HepG2 (cell line): Measurements from ENCODE around the gene CD151. TPM values are rescaled to one million over a fixed set of nuclear protein-coding genes. Genes with fewer than 3 reads are reported as not detected.
A peak's percentile ranks its signal among the peaks of the same experiment; 100 is the strongest.

Source experiments
- ARHGAP35 ChIP-seq: sonication (generic); formaldehyde crosslinking; IDR thresholded peaks from 2 replicates; pipeline ENCODE4 v1.9.0; 2022; ENCODE audit warnings: mild to moderate bottlenecking, inconsistent platforms, moderate library complexity, missing genetic modification reagents, borderline replicate concordance
- ARID4A ChIP-seq: sonication (generic); formaldehyde crosslinking; IDR thresholded peaks from 2 replicates; pipeline ENCODE4 v1.5.0; 2020; ENCODE audit warnings: mild to moderate bottlenecking, missing genetic modification reagents, borderline replicate concordance
- ATF7 ChIP-seq, 2 experiments: fragments of 450-650 bp in 1 of 2; sonication (generic) in 1 of 2; formaldehyde crosslinking in 1 of 2; IDR thresholded peaks; 2 replicates each; pipeline versions ENCODE4 v1.4.0 to v1.6.1; 2016 to 2020; ENCODE audit warnings: antibody characterized with exemption in 1 of 2, mild to moderate bottlenecking in 1 of 2, missing genetic modification reagents in 1 of 2
- BRCA1 ChIP-seq: sonication (generic); formaldehyde crosslinking; IDR thresholded peaks from 2 replicates; pipeline ENCODE4 v1.4.0; 2020; ENCODE audit warnings: missing genetic modification reagents
- CBFB ChIP-seq: sonication (generic); formaldehyde crosslinking; IDR thresholded peaks from 2 replicates; pipeline ENCODE4 v1.4.0; 2020; ENCODE audit warnings: missing genetic modification reagents
- CBX2 ChIP-seq, 2 experiments: fragments of 200-600 bp in 1 of 2; sonication (generic); formaldehyde crosslinking in 1 of 2; IDR thresholded peaks; 2 replicates each; pipeline versions ENCODE4 v1.7.0 to v1.8.1; 2018 to 2022; ENCODE audit warnings: low read depth in 2 of 2, low read length in 1 of 2, mild to moderate bottlenecking in 1 of 2, missing genetic modification reagents in 1 of 2
- ETV6 ChIP-seq: sonication (generic); formaldehyde crosslinking; conservative IDR thresholded peaks from 2 replicates; pipeline ENCODE4 v1.4.0; 2020; ENCODE audit warnings: missing genetic modification reagents
- HOXA3 ChIP-seq: sonication (generic); formaldehyde crosslinking; IDR thresholded peaks from 2 replicates; pipeline ENCODE4 v1.5.0; 2020; ENCODE audit warnings: missing genetic modification reagents
- KLF11 ChIP-seq: IDR thresholded peaks from 2 replicates; pipeline ENCODE4 v1.6.1; 2016; ENCODE audit warnings: missing compliant biosample characterization
- MEIS1 ChIP-seq: sonication (generic); formaldehyde crosslinking; IDR thresholded peaks from 2 replicates; pipeline ENCODE4 v1.9.0; 2021; ENCODE audit warnings: mild to moderate bottlenecking, missing genetic modification reagents, moderate library complexity, borderline replicate concordance
- MEIS2 ChIP-seq: sonication (generic); formaldehyde crosslinking; IDR thresholded peaks from 2 replicates; pipeline ENCODE4 v1.9.0; 2021; ENCODE audit warnings: mild to moderate bottlenecking, missing genetic modification reagents
- MXD1 ChIP-seq: sonication (generic); formaldehyde crosslinking; IDR thresholded peaks from 2 replicates; pipeline ENCODE4 v1.4.0; 2020; ENCODE audit warnings: mild to moderate bottlenecking, missing genetic modification reagents
- NR2C2 ChIP-seq: sonication (generic); formaldehyde crosslinking; IDR thresholded peaks from 2 replicates; pipeline ENCODE4 v1.4.0; 2020; ENCODE audit warnings: missing genetic modification reagents, mild to moderate bottlenecking, moderate library complexity, borderline replicate concordance
- NR2F6 ChIP-seq, 2 experiments: IDR thresholded peaks; 2 replicates each; pipeline ENCODE4 v1.6.1; 2016; ENCODE audit warnings: antibody characterized with exemption in 1 of 2, mild to moderate bottlenecking in 1 of 2
- TCF12 ChIP-seq, 2 experiments: fragments of 450-650 bp in 1 of 2; sonication (generic) in 1 of 2; formaldehyde crosslinking in 1 of 2; IDR thresholded peaks; 2 replicates each; pipeline versions ENCODE4 v1.6.1 to v1.8.0; 2017 to 2022; ENCODE audit warnings: antibody characterized with exemption in 1 of 2, mild to moderate bottlenecking in 1 of 2, missing genetic modification reagents in 1 of 2, moderate library complexity in 1 of 2
- ZBTB37 ChIP-seq: sonication (generic); formaldehyde crosslinking; IDR thresholded peaks from 2 replicates; pipeline ENCODE4 v1.4.0; 2020; ENCODE audit warnings: mild to moderate bottlenecking, missing genetic modification reagents
- ZNF160 ChIP-seq: sonication (generic); formaldehyde crosslinking; IDR thresholded peaks from 2 replicates; pipeline ENCODE4 v1.8.0; 2022; ENCODE audit warnings: mild to moderate bottlenecking, inconsistent platforms, missing genetic modification reagents
- ZNF552 ChIP-seq: sonication (generic); formaldehyde crosslinking; IDR thresholded peaks from 2 replicates; pipeline ENCODE4 v1.9.0; 2022; ENCODE audit warnings: missing genetic modification reagents, mild to moderate bottlenecking, borderline replicate concordance
- ZNF577 ChIP-seq: sonication (generic); formaldehyde crosslinking; IDR thresholded peaks from 2 replicates; pipeline ENCODE4 v1.4.0; 2020; ENCODE audit warnings: mild to moderate bottlenecking, low read depth, missing genetic modification reagents, borderline replicate concordance
- ZNF605 ChIP-seq: sonication (generic); formaldehyde crosslinking; IDR thresholded peaks from 2 replicates; pipeline ENCODE4 v1.8.0; 2022; ENCODE audit warnings: mild to moderate bottlenecking, missing genetic modification reagents
- polyA plus RNA-seq, 8 experiments: library from polyadenylated mRNA; depleted of rRNA in 3 of 8; stranded (reverse) in 7 of 8; unstranded in 1 of 8; fragments of >200 nt; fragmentation: Illumina TruSeq in 4 of 8; extraction: Trizol in 4 of 8; gene quantifications; 2 replicates each; pipeline versions ENCODE4 v1.2.1 to v1.2.3, GENCODE V29; 2011 to 2016; ENCODE audit warnings: low read depth in 4 of 8, missing spikeins in 1 of 8, mixed read lengths in 1 of 8; ENCODE audit not compliant: insufficient read depth in 1 of 8
- total RNA-seq, 5 experiments: library from RNA; depleted of rRNA; stranded (reverse); fragments of >200 nt; fragmentation: Illumina TruSeq; extraction: Trizol; gene quantifications; 2 replicates each; pipeline ENCODE4 v1.2.3, GENCODE V29; 2016; ENCODE audit warnings: low read depth in 1 of 5
- TF ChIP-seq, protein P1 (sequence below): sonication (generic); formaldehyde crosslinking; IDR thresholded peaks from 2 replicates; pipeline ENCODE4 v1.4.0; 2020; ENCODE audit warnings: low read depth, mild to moderate bottlenecking, missing genetic modification reagents

The CD151 gene
- total and polyA plus RNA-seq, 2 of the 13 experiments (the other 11 are each of a cell fraction or from before 2014, with no cell fraction given) = 125 to 197 TPM

- peak; percentile 9; the same call in 1 of the 2 replicates for TF ChIP-seq ZNF605 (CRISPR knock-in tag)
- peak; percentile 89 for TF ChIP-seq NR2C2 (CRISPR knock-in tag)
- TF ChIP-seq ARID4A = peak; percentile 44
- TF ChIP-seq CBX2 (IDR thresholded peaks at IDR 0.05; ENCODE audit: low read depth, low read length) = no peak
- TF ChIP-seq CBX2 (CRISPR knock-in tag; IDR thresholded peaks at IDR 0.05; ENCODE audit: low read depth) = no peak
- TF ChIP-seq, protein P1, sequence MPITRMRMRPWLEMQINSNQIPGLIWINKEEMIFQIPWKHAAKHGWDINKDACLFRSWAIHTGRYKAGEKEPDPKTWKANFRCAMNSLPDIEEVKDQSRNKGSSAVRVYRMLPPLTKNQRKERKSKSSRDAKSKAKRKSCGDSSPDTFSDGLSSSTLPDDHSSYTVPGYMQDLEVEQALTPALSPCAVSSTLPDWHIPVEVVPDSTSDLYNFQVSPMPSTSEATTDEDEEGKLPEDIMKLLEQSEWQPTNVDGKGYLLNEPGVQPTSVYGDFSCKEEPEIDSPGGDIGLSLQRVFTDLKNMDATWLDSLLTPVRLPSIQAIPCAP = 0 out of 2 replicates have a peak, but pooled peaks have one; percentile 10
- TF ChIP-seq NR2F6 (IDR thresholded peaks at IDR 0.05) = no peak; the same call in 1 of the 2 replicates
- peak; percentile 17; the same call in 1 of the 2 replicates for TF ChIP-seq NR2F6 (CRISPR knock-in tag; IDR thresholded peaks at IDR 0.05)
- TF ChIP-seq ARHGAP35 = no peak; the same call in 1 of the 2 replicates
- TF ChIP-seq ATF7 (IDR thresholded peaks at IDR 0.05) = no peak
- TF ChIP-seq ATF7 (CRISPR knock-in tag; IDR thresholded peaks at IDR 0.05) = no peak
- TF ChIP-seq CBFB (CRISPR knock-in tag) = no peak
- 0 out of 2 replicates have a peak, but pooled peaks have one; percentile 42 for TF ChIP-seq ZNF552
- no peak for TF ChIP-seq TCF12 (IDR thresholded peaks at IDR 0.05)
- TF ChIP-seq TCF12 (CRISPR knock-in tag; IDR thresholded peaks at IDR 0.05) = 0 out of 2 replicates have a peak, but pooled peaks have one; percentile 66
- TF ChIP-seq ZNF160 (CRISPR knock-in tag) = peak; percentile 10; the same call in 1 of the 2 replicates
- 0 out of 2 replicates have a peak, but pooled peaks have one; percentile 7 for TF ChIP-seq MEIS2 (CRISPR knock-in tag)
- TF ChIP-seq HOXA3 (CRISPR knock-in tag) = peak; percentile 17; the same call in 1 of the 2 replicates
- TF ChIP-seq BRCA1 (CRISPR knock-in tag) = no peak
- no peak for TF ChIP-seq ETV6 (CRISPR knock-in tag)
- TF ChIP-seq ZBTB37 (CRISPR knock-in tag) = 0 out of 2 replicates have a peak, but pooled peaks have one; percentile 31
- peak; percentile 8; the same call in 1 of the 2 replicates for TF ChIP-seq MEIS1 (CRISPR knock-in tag)
- peak; percentile 3; the same call in 1 of the 2 replicates for TF ChIP-seq MXD1 (CRISPR knock-in tag)
- no peak for TF ChIP-seq ZNF577 (CRISPR knock-in tag)
- TF ChIP-seq KLF11 (CRISPR knock-in tag) = no peak
Observed at GRCh38 chr11:796565-797295, 36.0 kb upstream of the CD151 start (continued).
